OCI-LY7 (cell line): ENCODE measurements around the gene CHAC2. TPM values are rescaled to one million over a fixed set of nuclear protein-coding genes. Genes with fewer than 3 reads are reported as not detected.

Experiments used
- BruUV-seq: library from RNA; stranded (reverse); fragments of 400-500 nt; replicated peaks from 2 replicates; lab custom pipeline; 2021; lab: Mats Ljungman, UMichigan
- CTCF ChIA-PET: fragments of 300-600 bp; sonication (Branson Sonifier 250); formaldehyde crosslinking; loops from one replicate; lab custom pipeline; 2022; ENCODE audit warnings: antibody characterized with exemption; ENCODE audit not compliant: unreplicated experiment; lab: Charles Lee
- POLR2A ChIA-PET: fragments of 300-600 bp; sonication (Branson Sonifier 250); formaldehyde crosslinking; loops from one replicate; lab custom pipeline; 2022; ENCODE audit warnings: antibody characterized with exemption; lab: Charles Lee
- DNase-seq: peaks from one replicate; pipeline ENCODE4 v3.0.0-alpha.2; 2015; ENCODE audit warnings: low spot score
- H2AFZ ChIP-seq: fragments of 200-600 bp; sonication (generic), shearing (Covaris generic); 2 replicates; pipeline ENCODE4 v1.6.1; 2014; ENCODE audit warnings: mild to moderate bottlenecking, antibody characterized with exemption, low read length, moderate library complexity
- H3K27ac ChIP-seq: fragments of 200-600 bp; sonication (generic); 2 replicates; pipeline ENCODE4 v1.5.1; 2014; ENCODE audit warnings: mixed run types, low read depth, mild to moderate bottlenecking, moderate library complexity, low read length, inconsistent platforms; ENCODE audit not compliant: poor library complexity, severe bottlenecking
- H3K36me3 ChIP-seq: fragments of 200-600 bp; sonication (generic); 2 replicates; pipeline ENCODE4 v1.6.1; 2014; ENCODE audit warnings: mild to moderate bottlenecking, antibody characterized with exemption, low read length, moderate library complexity, mixed read lengths; ENCODE audit not compliant: insufficient read depth
- H3K4me1 ChIP-seq: fragments of 200-600 bp; sonication (generic); 2 replicates; pipeline ENCODE4 v1.5.1; 2014; ENCODE audit warnings: mild to moderate bottlenecking, low read length; ENCODE audit not compliant: insufficient read depth, poor library complexity, severe bottlenecking
- H3K4me2 ChIP-seq: fragments of 200-600 bp; sonication (generic); 2 replicates; pipeline ENCODE4 v1.6.1; 2014; ENCODE audit warnings: mild to moderate bottlenecking, low read length
- H3K4me3 ChIP-seq: fragments of 200-600 bp; sonication (generic); 2 replicates; pipeline ENCODE4 v1.5.1; 2014; ENCODE audit warnings: mild to moderate bottlenecking, low read depth, low read length; ENCODE audit not compliant: poor library complexity, severe bottlenecking
- H3K79me2 ChIP-seq: fragments of 200-600 bp; sonication (generic); 2 replicates; pipeline ENCODE4 v1.6.1; 2016; ENCODE audit warnings: low read depth, mild to moderate bottlenecking, low read length, moderate library complexity, mixed read lengths; ENCODE audit not compliant: insufficient read depth
- H3K9me2 ChIP-seq: fragments of 200-600 bp; sonication (generic); 2 replicates; pipeline ENCODE4 v1.6.1; 2016; ENCODE audit warnings: mild to moderate bottlenecking, low read length, mixed read lengths; ENCODE audit not compliant: insufficient read depth
- H3K9me3 ChIP-seq: fragments of 200-600 bp; sonication (generic); 2 replicates; pipeline ENCODE4 v1.6.1; 2014; ENCODE audit warnings: mild to moderate bottlenecking, mixed run types, low read length, mixed read lengths
- H4K20me1 ChIP-seq: fragments of 200-600 bp; sonication (generic); 2 replicates; pipeline ENCODE4 v1.6.1; 2014; ENCODE audit warnings: mild to moderate bottlenecking, antibody characterized with exemption, low read length, moderate library complexity, mixed read lengths; ENCODE audit not compliant: insufficient read depth
- EZH2phosphoT487 ChIP-seq: fragments of 200-600 bp; sonication (generic); IDR thresholded peaks from 2 replicates; pipeline ENCODE4 v1.6.1; 2018; ENCODE audit warnings: low read depth, borderline replicate concordance, mild to moderate bottlenecking, mixed run types, antibody characterized with exemption, low read length, moderate library complexity, mixed read lengths
- intact Hi-C: fragments of 100-400 bp; cut with micrococcal nuclease; formaldehyde crosslinking; loops from one replicate; pipeline ENCODE4 v1.10.0; 2022; ENCODE audit not compliant: unreplicated experiment
- total RNA-seq, 2 experiments: library from RNA; depleted of rRNA in 1 of 2; stranded (reverse); fragments of >200 nt in 1 of 2; shearing (Covaris generic) in 1 of 2; gene quantifications; 2 replicates each; pipeline ENCODE4 v1.2.3, GENCODE V29; 2014 to 2022
- TF ChIP-seq, protein P1 (sequence below): fragments of 200-600 bp; sonication (generic); conservative IDR thresholded peaks from 2 replicates; pipeline ENCODE4 v1.5.1; 2014; ENCODE audit warnings: mild to moderate bottlenecking, antibody characterized with exemption, low read length, moderate library complexity, mixed read lengths

Gene CHAC2
- total RNA-seq, 2 experiments from 2014 or later = 13.9 to 15.9 TPM

- Histone ChIP-seq H3K9me3 (no peaks in the 10 kb centered on the region), H3K9me2 (no peaks in the 10 kb centered on the region), H3K27ac (no peak overlapping the region), H4K20me1 (no peaks in the 10 kb centered on the region), H3K4me3 (no peak overlapping the region), H3K4me1 (no peaks in the 10 kb centered on the region), H3K36me3 (peaks cover 48% of the 10 kb centered on the region), H3K4me2 (no peak overlapping the region), H3K79me2 (no peaks in the 10 kb centered on the region), H2AFZ (no peak overlapping the region)
- intact Hi-C loops = no loop called here
- BruUV-seq = no TSS peak
- DNase-seq = no peak
- ChIA-PET CTCF (interaction anchor here (0.6 kb wide), 1 partner anchor 109 kb away, joined by 8 read pairs; no protein-coding TSS in a partner anchor), POLR2A (interaction anchor here (0.7 kb wide), 1 partner anchor 645 kb away, joined by 4 read pairs; no protein-coding TSS in a partner anchor)
- no peak for TF ChIP-seq EZH2phosphoT487
- TF ChIP-seq, protein P1, sequence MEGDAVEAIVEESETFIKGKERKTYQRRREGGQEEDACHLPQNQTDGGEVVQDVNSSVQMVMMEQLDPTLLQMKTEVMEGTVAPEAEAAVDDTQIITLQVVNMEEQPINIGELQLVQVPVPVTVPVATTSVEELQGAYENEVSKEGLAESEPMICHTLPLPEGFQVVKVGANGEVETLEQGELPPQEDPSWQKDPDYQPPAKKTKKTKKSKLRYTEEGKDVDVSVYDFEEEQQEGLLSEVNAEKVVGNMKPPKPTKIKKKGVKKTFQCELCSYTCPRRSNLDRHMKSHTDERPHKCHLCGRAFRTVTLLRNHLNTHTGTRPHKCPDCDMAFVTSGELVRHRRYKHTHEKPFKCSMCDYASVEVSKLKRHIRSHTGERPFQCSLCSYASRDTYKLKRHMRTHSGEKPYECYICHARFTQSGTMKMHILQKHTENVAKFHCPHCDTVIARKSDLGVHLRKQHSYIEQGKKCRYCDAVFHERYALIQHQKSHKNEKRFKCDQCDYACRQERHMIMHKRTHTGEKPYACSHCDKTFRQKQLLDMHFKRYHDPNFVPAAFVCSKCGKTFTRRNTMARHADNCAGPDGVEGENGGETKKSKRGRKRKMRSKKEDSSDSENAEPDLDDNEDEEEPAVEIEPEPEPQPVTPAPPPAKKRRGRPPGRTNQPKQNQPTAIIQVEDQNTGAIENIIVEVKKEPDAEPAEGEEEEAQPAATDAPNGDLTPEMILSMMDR = no peak
Measured at GRCh38 chr2:53818854-53819435, 51.3 kb downstream of the CHAC2 start.

DNA sequence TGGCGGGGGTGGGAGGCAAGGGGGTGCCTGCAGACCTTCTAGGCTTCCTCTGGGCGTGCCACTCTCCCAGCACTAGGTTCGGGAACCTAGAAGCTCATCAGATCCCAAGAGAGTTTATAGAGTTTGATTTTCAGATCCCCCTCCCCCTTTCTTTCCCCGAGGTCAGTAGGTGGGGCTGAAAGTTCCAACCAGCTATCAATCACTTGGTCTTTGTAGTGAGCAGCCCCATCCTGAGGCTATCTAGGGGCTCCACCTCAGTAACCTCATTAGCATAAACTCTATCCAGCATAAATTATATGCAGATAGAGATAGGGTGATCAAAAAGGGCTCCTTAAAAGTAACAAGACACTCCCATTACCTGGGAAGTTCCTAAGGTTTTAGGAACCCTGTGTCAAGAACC, 52.0 kb downstream of the CHAC2 start:
- CTCF ChIA-PET = interaction anchor here (0.6 kb wide), 2 partner anchors 109 to 566 kb away, joined by 3 to 8 read pairs; no protein-coding TSS in a partner anchor
- Histone ChIP-seq H3K27ac (no peak overlapping the region), H2AFZ (no peak overlapping the region), H3K4me2 (no peak overlapping the region), H3K4me3 (no peak overlapping the region), H3K9me2 (no peaks in the 10 kb centered on the region), H3K79me2 (no peaks in the 10 kb centered on the region), H3K9me3 (no peaks in the 10 kb centered on the region), H3K4me1 (no peaks in the 10 kb centered on the region), H4K20me1 (no peaks in the 10 kb centered on the region), H3K36me3 (peaks cover 42% of the 10 kb centered on the region)
- no peak for DNase-seq
- BruUV-seq = no TSS peak
- POLR2A ChIA-PET = interaction anchor here (0.7 kb wide), 1 partner anchor 645 kb away, joined by 4 read pairs; no protein-coding TSS in a partner anchor
- no peak for TF ChIP-seq EZH2phosphoT487
- TF ChIP-seq, protein P1 = no peak
- intact Hi-C loops = loop anchor here (10.0 kb wide), 1 partner anchor 395 kb away; no protein-coding TSS in a partner anchor

DNA sequence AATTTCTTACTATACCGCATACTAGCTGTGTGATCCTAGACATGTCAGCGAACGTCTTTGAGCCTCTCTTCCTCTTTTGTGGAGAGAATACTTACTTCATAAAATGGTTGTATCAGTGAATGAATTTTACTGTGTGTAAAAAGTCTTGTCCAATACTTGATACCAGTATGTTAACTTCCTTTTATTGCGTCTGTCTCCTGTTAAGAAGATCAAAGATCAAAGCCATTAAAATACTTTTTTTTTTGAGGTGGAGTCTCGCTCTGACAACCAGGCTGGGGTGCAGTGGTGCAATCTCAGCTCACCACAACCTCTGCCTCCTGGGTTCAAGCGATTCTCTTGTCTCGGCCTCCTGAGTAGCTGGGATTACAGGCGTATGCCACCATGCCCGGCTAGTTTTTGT, 52.4 kb downstream of the CHAC2 start:
- Histone ChIP-seq H3K27ac (no peak overlapping the region), H3K79me2 (no peaks in the 10 kb centered on the region), H4K20me1 (no peaks in the 10 kb centered on the region), H3K9me3 (no peaks in the 10 kb centered on the region), H3K4me1 (no peaks in the 10 kb centered on the region), H3K36me3 (peaks cover 38% of the 10 kb centered on the region), H3K4me3 (no peak overlapping the region), H2AFZ (no peak overlapping the region), H3K9me2 (no peaks in the 10 kb centered on the region), H3K4me2 (no peak overlapping the region)
- BruUV-seq = no TSS peak
- DNase-seq = no peak
- intact Hi-C loops = loop anchor here (10.0 kb wide), 1 partner anchor 395 kb away; no protein-coding TSS in a partner anchor
- POLR2A ChIA-PET = interaction anchor here (0.9 kb wide), 1 partner anchor 125 kb away, joined by 3 read pairs; no protein-coding TSS in a partner anchor
- TF ChIP-seq, protein P1 = no peak
- no peak for TF ChIP-seq EZH2phosphoT487
- CTCF ChIA-PET = interaction anchor here (0.6 kb wide), 1 partner anchor 566 kb away, joined by 3 read pairs; no protein-coding TSS in a partner anchor
